Activated T-helper 1 cell treated with anti-CD3 and anti-CD28 coated beads, Interleukin-12 subunit alpha, Interleukin-12 subunit beta, Interleukin-2, Interleukin-4 antibody, amounts not matched to agents 30 ng/mL and 10 ng/mL and 1 ng/mL, durations not matched to agents 14 hours and 24 hours and 36 hours (primary cell): ENCODE measurements around the gene EPG5. TPM values are rescaled to one million over a fixed set of nuclear protein-coding genes. Genes with fewer than 3 reads are reported as not detected.
"Not testable (repeated sequence)": the region's sequence is repeated elsewhere in the genome, so short reads cannot be mapped to it uniquely, and the experiment has no call there.

Experiments
- DNase-seq: peaks from one replicate; pipeline ENCODE4 v3.0.0; 2021; ENCODE audit warnings: low spot score
- H3K27ac Mint-ChIP-seq: one replicate; pipeline ENCODE4 v1.8.0; 2021; ENCODE audit warnings: mild to moderate bottlenecking, mixed read lengths
- H3K27me3 Mint-ChIP-seq: one replicate; pipeline ENCODE4 v1.8.0; 2022; ENCODE audit warnings: mild to moderate bottlenecking, moderate library complexity, mixed read lengths; ENCODE audit not compliant: insufficient read depth
- H3K36me3 Mint-ChIP-seq: one replicate; pipeline ENCODE4 v1.8.0; 2021; ENCODE audit warnings: low read depth, mixed read lengths
- H3K4me1 Mint-ChIP-seq: one replicate; pipeline ENCODE4 v1.8.0; 2021; ENCODE audit warnings: low read depth, mixed read lengths
- H3K4me3 Mint-ChIP-seq: one replicate; pipeline ENCODE4 v1.8.0; 2021; ENCODE audit warnings: mild to moderate bottlenecking, moderate library complexity, mixed read lengths
- H3K9me3 Mint-ChIP-seq: one replicate; pipeline ENCODE4 v1.8.0; 2021; ENCODE audit warnings: mixed read lengths
- intact Hi-C: fragments of 100-400 bp; cut with micrococcal nuclease; formaldehyde crosslinking; loops from one replicate; pipeline ENCODE4 v1.15.1; 2024
- total RNA-seq: library from RNA; stranded (reverse); gene quantifications from 2 replicates; pipeline ENCODE4 v1.2.3, GENCODE V29; 2022

The EPG5 gene
- total RNA-seq, 1 donor from 2014 or later = 14.6 TPM

GRCh38 chr18:45962866-45963265 lies 4.3 kb downstream of the EPG5 start:
- H3K9me3 Mint-ChIP-seq = no peaks in the 10 kb centered on the region
- H3K4me1 Mint-ChIP-seq = peaks cover 60% of the 10 kb centered on the region
- no peak overlapping the region for H3K27ac Mint-ChIP-seq
- DNase-seq = no peak
- peaks cover 15% of the 10 kb centered on the region for H3K36me3 Mint-ChIP-seq
- intact Hi-C loops = no loop called here
- no peaks in the 10 kb centered on the region for H3K27me3 Mint-ChIP-seq
- no peak overlapping the region for H3K4me3 Mint-ChIP-seq

- peaks cover 15% of the 10 kb centered on the region for H3K36me3 Mint-ChIP-seq
- DNase-seq = no peak
- H3K9me3 Mint-ChIP-seq = no peaks in the 10 kb centered on the region
- no peak overlapping the region for H3K4me3 Mint-ChIP-seq
- no peaks in the 10 kb centered on the region for H3K27me3 Mint-ChIP-seq
- intact Hi-C loops = no loop called here
- peaks cover 56% of the 10 kb centered on the region for H3K4me1 Mint-ChIP-seq
- H3K27ac Mint-ChIP-seq = no peak overlapping the region
Observed at GRCh38 chr18:45962461-45962860, 4.7 kb downstream of the EPG5 start.

GRCh38 chr18:45959484-45959883 lies 7.6 kb downstream of the EPG5 start:
- intact Hi-C loops, H3K9me3 Mint-ChIP-seq, H3K27me3 Mint-ChIP-seq, H3K4me3 Mint-ChIP-seq, H3K27ac Mint-ChIP-seq, DNase-seq: not testable (repeated sequence)
- Mint-ChIP-seq H3K4me1 (peaks cover 42% of the 10 kb centered on the region), H3K36me3 (peaks cover 16% of the 10 kb centered on the region)

- no peaks in the 10 kb centered on the region for H3K9me3 Mint-ChIP-seq
- no peak overlapping the region for H3K4me3 Mint-ChIP-seq
- H3K27me3 Mint-ChIP-seq = no peaks in the 10 kb centered on the region
- no peak overlapping the region for H3K27ac Mint-ChIP-seq
- DNase-seq = no peak
- H3K36me3 Mint-ChIP-seq = peaks cover 23% of the 10 kb centered on the region
- H3K4me1 Mint-ChIP-seq = peaks cover 40% of the 10 kb centered on the region
- intact Hi-C loops = no loop called here
Observed at GRCh38 chr18:45958730-45959129, 8.4 kb downstream of the EPG5 start.

GRCh38 chr18:45958027-45958426 lies 9.1 kb downstream of the EPG5 start:
- intact Hi-C loops = no loop called here
- DNase-seq = no peak
- peaks cover 28% of the 10 kb centered on the region for H3K36me3 Mint-ChIP-seq

DNA sequence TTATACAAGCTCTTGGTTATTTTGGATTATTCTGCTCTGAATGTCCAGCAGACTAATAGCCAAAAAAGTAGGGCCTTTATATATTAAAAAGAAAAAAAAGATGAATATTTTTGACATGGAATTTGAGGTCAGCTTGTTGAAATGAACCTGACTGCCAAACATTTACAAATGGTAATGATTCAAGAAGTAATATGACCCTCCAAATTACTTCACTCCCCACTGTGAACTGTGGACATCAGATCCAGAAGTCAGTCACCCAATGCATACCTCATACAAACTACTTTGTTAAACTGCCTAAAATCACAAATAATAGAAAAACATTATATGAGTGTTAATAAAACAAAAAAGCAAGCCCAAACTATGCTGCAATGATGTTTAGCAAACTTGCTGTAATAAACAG lies 10.0 kb downstream of the EPG5 start:
- Mint-ChIP-seq H3K9me3 (no peaks in the 10 kb centered on the region), H3K27ac (no peak overlapping the region), H3K27me3 (no peaks in the 10 kb centered on the region), H3K4me1 (peaks cover 28% of the 10 kb centered on the region), H3K4me3 (no peak overlapping the region), H3K36me3 (peaks cover 33% of the 10 kb centered on the region)
- intact Hi-C loops = no loop called here
- no peak for DNase-seq

More at GRCh38 chr18:45958027-45958426, 9.1 kb downstream of the EPG5 start:
- no peak overlapping the region for H3K4me3 Mint-ChIP-seq
- no peaks in the 10 kb centered on the region for H3K9me3 Mint-ChIP-seq
- H3K27me3 Mint-ChIP-seq = no peaks in the 10 kb centered on the region
- H3K27ac Mint-ChIP-seq = no peak overlapping the region
- peaks cover 37% of the 10 kb centered on the region for H3K4me1 Mint-ChIP-seq

- H3K27me3 Mint-ChIP-seq = no peaks in the 10 kb centered on the region
- peaks cover 15% of the 10 kb centered on the region for H3K4me1 Mint-ChIP-seq
- no peak overlapping the region for H3K4me3 Mint-ChIP-seq
- H3K9me3 Mint-ChIP-seq = no peaks in the 10 kb centered on the region
- peaks cover 34% of the 10 kb centered on the region for H3K36me3 Mint-ChIP-seq
- H3K27ac Mint-ChIP-seq = no peak overlapping the region
- no peak for DNase-seq
- intact Hi-C loops = no loop called here
Observed at GRCh38 chr18:45954070-45954934, 12.8 kb downstream of the EPG5 start.

DNA sequence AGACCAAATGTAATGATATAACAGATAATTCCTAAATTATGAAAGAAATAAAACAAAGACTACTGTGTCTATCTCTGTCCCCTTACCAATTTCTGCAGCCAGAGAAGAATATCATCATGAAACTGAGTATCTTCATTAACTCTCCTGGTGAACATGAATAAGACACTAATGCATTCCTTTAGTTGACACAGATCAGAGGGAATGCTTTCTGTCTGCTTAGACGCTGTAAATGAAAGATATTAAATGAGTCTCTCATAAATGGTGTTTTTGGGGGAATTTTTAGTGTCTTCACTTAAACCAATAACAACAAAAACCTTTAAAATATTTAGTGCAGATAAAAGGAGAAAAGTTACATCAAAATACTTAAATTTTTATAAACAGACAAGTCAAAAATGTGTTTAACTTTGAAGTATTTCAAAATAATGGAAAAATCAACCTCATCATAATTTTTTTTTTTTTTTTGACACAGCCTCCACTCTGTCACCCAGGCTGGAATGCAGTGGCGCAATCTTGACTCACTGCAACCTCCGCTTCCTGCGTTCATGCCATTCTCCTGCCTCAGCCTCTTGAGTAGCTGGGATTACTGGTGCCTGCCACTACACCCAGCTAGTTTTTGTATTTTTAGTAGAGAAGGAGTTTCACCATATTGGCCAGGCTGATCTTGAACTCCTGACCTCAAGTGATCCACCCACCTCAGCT lies 16.0 kb downstream of the EPG5 start:
- DNase-seq = no peak
- Mint-ChIP-seq H3K4me1 (peaks cover 4% of the 10 kb centered on the region), H3K27ac (no peak overlapping the region), H3K9me3 (no peaks in the 10 kb centered on the region), H3K27me3 (no peaks in the 10 kb centered on the region), H3K36me3 (peaks cover 52% of the 10 kb centered on the region), H3K4me3 (no peak overlapping the region)
- intact Hi-C loops = no loop called here

DNA sequence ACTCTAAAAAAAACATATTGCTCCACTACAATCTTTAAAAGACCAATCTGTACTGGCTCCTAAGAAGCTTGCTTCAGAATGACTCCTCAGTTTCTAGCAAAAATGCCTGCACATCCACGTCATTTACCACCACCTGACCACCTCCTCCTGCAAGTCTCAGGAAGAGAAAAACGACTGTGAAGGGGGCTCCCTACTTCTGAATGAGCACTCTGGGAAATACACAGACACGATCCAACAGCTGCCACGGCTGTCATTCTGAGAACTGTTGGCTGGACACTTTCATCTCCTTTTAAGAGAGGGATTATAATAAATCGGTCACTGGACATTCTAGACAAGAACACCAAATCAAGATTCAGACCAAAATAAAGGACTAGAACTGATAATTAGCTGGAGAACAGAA lies 21.5 kb downstream of the EPG5 start:
- H3K27me3 Mint-ChIP-seq = no peaks in the 10 kb centered on the region
- DNase-seq = no peak
- intact Hi-C loops = no loop called here
- peaks cover 61% of the 10 kb centered on the region for H3K36me3 Mint-ChIP-seq
- H3K4me1 Mint-ChIP-seq = peaks cover 4% of the 10 kb centered on the region
- no peak overlapping the region for H3K4me3 Mint-ChIP-seq
- H3K27ac Mint-ChIP-seq = no peak overlapping the region
- no peaks in the 10 kb centered on the region for H3K9me3 Mint-ChIP-seq

- Mint-ChIP-seq H3K27me3 (no peaks in the 10 kb centered on the region), H3K9me3 (no peaks in the 10 kb centered on the region), H3K36me3 (peaks cover 61% of the 10 kb centered on the region), H3K4me1 (peaks cover 26% of the 10 kb centered on the region), H3K27ac (no peak overlapping the region), H3K4me3 (no peak overlapping the region)
- intact Hi-C loops = no loop called here
- DNase-seq = no peak
Observed at GRCh38 chr18:45940724-45941123, 26.4 kb downstream of the EPG5 start.

DNA sequence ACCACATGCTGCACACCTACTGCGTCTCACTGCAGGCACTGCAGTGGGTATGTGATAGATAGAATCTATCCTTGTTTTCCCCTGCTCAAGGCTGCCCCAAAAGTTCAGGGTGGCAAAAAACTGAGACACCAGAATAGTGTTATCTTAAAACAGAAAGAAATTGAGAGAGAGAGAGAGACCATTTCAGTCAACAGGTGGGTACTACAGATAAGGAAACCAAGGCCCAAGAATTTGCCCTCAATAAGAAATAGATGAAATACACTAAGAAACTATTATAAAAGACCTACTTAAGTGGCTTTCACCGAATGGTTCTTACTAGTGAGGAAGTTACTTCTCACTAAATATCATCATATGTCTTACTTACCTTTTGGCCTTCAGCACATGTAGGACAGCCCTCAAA lies 27.9 kb downstream of the EPG5 start:
- Mint-ChIP-seq H3K27me3 (no peaks in the 10 kb centered on the region), H3K4me1 (peaks cover 27% of the 10 kb centered on the region), H3K9me3 (no peaks in the 10 kb centered on the region), H3K4me3 (no peak overlapping the region), H3K36me3 (peaks cover 50% of the 10 kb centered on the region), H3K27ac (no peak overlapping the region)
- DNase-seq = no peak
- intact Hi-C loops = loop anchor here (2.0 kb wide), 1 partner anchor 74 kb away; no protein-coding TSS in a partner anchor

- peaks cover 47% of the 10 kb centered on the region for H3K36me3 Mint-ChIP-seq
- H3K4me3 Mint-ChIP-seq = no peak overlapping the region
- H3K27me3 Mint-ChIP-seq = no peaks in the 10 kb centered on the region
- intact Hi-C loops = loop anchor here (2.0 kb wide), 1 partner anchor 74 kb away; no protein-coding TSS in a partner anchor
- H3K9me3 Mint-ChIP-seq = no peaks in the 10 kb centered on the region
- H3K4me1 Mint-ChIP-seq = peaks cover 27% of the 10 kb centered on the region
- no peak for DNase-seq
- peak overlapping the region; percentile 60 for H3K27ac Mint-ChIP-seq
Observed at GRCh38 chr18:45938488-45938935, 28.6 kb downstream of the EPG5 start.
